Calu3 (cell line): ENCODE measurements around the gene ABLIM2. TPM values are rescaled to one million over a fixed set of nuclear protein-coding genes. Genes with fewer than 3 reads are reported as not detected.

Experiments used
- BruUV-seq: library from RNA; stranded (reverse); fragments of 400-500 nt; replicated peaks from 2 replicates; lab custom pipeline; 2021; lab: Mats Ljungman, UMichigan
- CTCF ChIA-PET: fragments of 300-600 bp; sonication (Branson Sonifier 250); formaldehyde crosslinking; loops from one replicate; lab custom pipeline; 2022; ENCODE audit warnings: antibody characterized with exemption; lab: Charles Lee
- DNase-seq: peaks from one replicate; pipeline ENCODE4 v3.0.0; 2022
- H3K27ac Mint-ChIP-seq: one replicate; pipeline ENCODE4 v1.8.0; 2022; ENCODE audit warnings: mixed read lengths; ENCODE audit not compliant: unreplicated experiment
- H3K27me3 Mint-ChIP-seq: one replicate; pipeline ENCODE4 v1.8.0; 2022; ENCODE audit warnings: mixed read lengths; ENCODE audit not compliant: unreplicated experiment
- H3K36me3 Mint-ChIP-seq: one replicate; pipeline ENCODE4 v1.8.0; 2022; ENCODE audit warnings: mild to moderate bottlenecking, moderate library complexity, mixed read lengths; ENCODE audit not compliant: insufficient read depth, unreplicated experiment
- H3K4me1 Mint-ChIP-seq: one replicate; pipeline ENCODE4 v1.8.0; 2022; ENCODE audit warnings: mild to moderate bottlenecking, low read depth, mixed read lengths; ENCODE audit not compliant: unreplicated experiment
- H3K4me3 Mint-ChIP-seq: one replicate; pipeline ENCODE4 v1.8.0; 2022; ENCODE audit warnings: mild to moderate bottlenecking, low read depth, moderate library complexity, mixed read lengths; ENCODE audit not compliant: unreplicated experiment
- H3K9me3 Mint-ChIP-seq: one replicate; pipeline ENCODE4 v1.8.0; 2022; ENCODE audit warnings: low read depth, mixed read lengths; ENCODE audit not compliant: unreplicated experiment
- CTCF ChIP-seq: fragments of 200-600 bp; IDR thresholded peaks from one replicate; pipeline ENCODE4 v1.8.0; 2022; ENCODE audit warnings: antibody characterized with exemption; ENCODE audit not compliant: unreplicated experiment
- intact Hi-C: fragments of 100-400 bp; cut with micrococcal nuclease; formaldehyde crosslinking; loops from one replicate; pipeline ENCODE4 v1.10.0; 2022; ENCODE audit not compliant: unreplicated experiment
- total RNA-seq: library from RNA; stranded (reverse); gene quantifications from 2 replicates; pipeline ENCODE4 v1.2.3, GENCODE V29; 2022

ABLIM2 gene
- total RNA-seq, 1 experiment from 2014 or later = 1.0 TPM

- Mint-ChIP-seq H3K36me3 (no peaks in the 10 kb centered on the region), H3K4me1 (no peaks in the 10 kb centered on the region), H3K27me3 (peaks cover 11% of the 10 kb centered on the region), H3K9me3 (no peaks in the 10 kb centered on the region), H3K27ac (no peak overlapping the region), H3K4me3 (no peak overlapping the region)
- intact Hi-C loops = no loop called here
- no peak for TF ChIP-seq CTCF
- CTCF ChIA-PET = no interaction called here
- no peak for DNase-seq
- no TSS peak for BruUV-seq
Observed at GRCh38 chr4:8102076-8102355, 56.6 kb downstream of the ABLIM2 start.

GRCh38 chr4:8101213-8102075 lies 57.2 kb downstream of the ABLIM2 start:
- no peak overlapping the region for H3K4me3 Mint-ChIP-seq
- no peaks in the 10 kb centered on the region for H3K36me3 Mint-ChIP-seq
- H3K9me3 Mint-ChIP-seq = no peaks in the 10 kb centered on the region
- DNase-seq = no peak
- no peak overlapping the region for H3K27ac Mint-ChIP-seq
- CTCF ChIA-PET = no interaction called here
- TF ChIP-seq CTCF = no peak
- H3K4me1 Mint-ChIP-seq = no peaks in the 10 kb centered on the region
- no TSS peak for BruUV-seq
- peaks cover 11% of the 10 kb centered on the region for H3K27me3 Mint-ChIP-seq
- intact Hi-C loops = no loop called here

- CTCF ChIA-PET = no interaction called here
Observed at GRCh38 chr4:8099981-8100464, 58.6 kb downstream of the ABLIM2 start.

GRCh38 chr4:8098506-8098905 lies 60.1 kb downstream of the ABLIM2 start:
- peaks cover 7% of the 10 kb centered on the region for H3K9me3 Mint-ChIP-seq
- CTCF ChIA-PET = interaction anchor here (0.6 kb wide), 1 partner anchor 1041 kb away, joined by 4 read pairs; no protein-coding TSS in a partner anchor
- intact Hi-C loops = no loop called here
- no peak for TF ChIP-seq CTCF
- no peaks in the 10 kb centered on the region for H3K27me3 Mint-ChIP-seq
- H3K4me1 Mint-ChIP-seq = no peaks in the 10 kb centered on the region
- no peak for DNase-seq
- no peak overlapping the region for H3K27ac Mint-ChIP-seq
- no peaks in the 10 kb centered on the region for H3K36me3 Mint-ChIP-seq
- no TSS peak for BruUV-seq
- H3K4me3 Mint-ChIP-seq = no peak overlapping the region

More at GRCh38 chr4:8099981-8100464, 58.6 kb downstream of the ABLIM2 start:
- peaks cover under 1% of the 10 kb centered on the region for H3K9me3 Mint-ChIP-seq
- H3K4me1 Mint-ChIP-seq = no peaks in the 10 kb centered on the region
- BruUV-seq = no TSS peak
- H3K27ac Mint-ChIP-seq = no peak overlapping the region
- no peak for TF ChIP-seq CTCF
- peaks cover 4% of the 10 kb centered on the region for H3K27me3 Mint-ChIP-seq
- no peak overlapping the region for H3K4me3 Mint-ChIP-seq
- intact Hi-C loops = no loop called here
- no peak for DNase-seq
- no peaks in the 10 kb centered on the region for H3K36me3 Mint-ChIP-seq
